Neural cell (in vitro differentiated cells): Measurements from ENCODE around the gene GRM3.

Source experiments
- EZH2 ChIP-seq: fragments of 200-600, 300-800 bp; shearing (Covaris generic), sonication (generic); IDR thresholded peaks from 2 replicates; pipeline ENCODE4 v1.6.1; 2014; ENCODE audit warnings: antibody characterized with exemption, low read length, borderline replicate concordance, mild to moderate bottlenecking; ENCODE audit not compliant: insufficient read depth, poor library complexity, severe bottlenecking
- POLR2AphosphoS5 ChIP-seq: IDR thresholded peaks from 2 replicates; pipeline ENCODE4 v1.6.1; 2012
- RAD21 ChIP-seq: fragments of 450-650 bp; conservative IDR thresholded peaks from 2 replicates; pipeline ENCODE4 v1.6.1; 2014; ENCODE audit warnings: antibody characterized with exemption, mild to moderate bottlenecking, moderate library complexity
- TAF1 ChIP-seq: IDR thresholded peaks from 2 replicates; pipeline ENCODE4 v1.6.1; 2012; ENCODE audit warnings: low read depth
- TF ChIP-seq, protein P1 (sequence below): fragments of 450-650 bp; IDR thresholded peaks from 2 replicates; pipeline ENCODE4 v1.5.1; 2014; ENCODE audit warnings: antibody characterized with exemption, mild to moderate bottlenecking, moderate library complexity; ENCODE audit not compliant: poor library complexity, severe bottlenecking

DNA sequence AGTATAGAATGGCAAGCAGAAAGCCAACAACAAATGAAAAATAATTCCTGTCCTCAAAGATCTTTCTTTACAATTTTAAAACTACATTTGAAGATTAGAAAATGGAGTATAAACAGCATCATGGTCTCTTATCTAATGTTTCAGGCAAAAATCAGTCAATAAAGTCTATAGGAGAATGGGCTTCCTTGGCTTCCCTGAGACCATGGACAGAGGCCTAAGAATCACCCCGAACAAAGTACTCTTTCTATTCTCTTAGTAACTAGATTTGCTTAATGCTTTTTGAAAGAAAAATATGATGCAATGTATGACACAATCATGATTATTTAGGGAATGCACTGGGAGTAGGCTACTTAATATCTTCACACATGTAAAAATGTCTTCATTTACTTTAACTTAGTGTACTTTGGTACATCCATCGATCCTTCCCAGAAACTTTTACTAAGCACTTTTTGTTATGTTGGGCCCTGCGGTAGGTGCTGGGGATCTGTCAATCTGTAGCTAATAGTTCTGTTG lies 17.3 kb downstream of the GRM3 start:
- no peak for TF ChIP-seq TAF1
- TF ChIP-seq, protein P1, sequence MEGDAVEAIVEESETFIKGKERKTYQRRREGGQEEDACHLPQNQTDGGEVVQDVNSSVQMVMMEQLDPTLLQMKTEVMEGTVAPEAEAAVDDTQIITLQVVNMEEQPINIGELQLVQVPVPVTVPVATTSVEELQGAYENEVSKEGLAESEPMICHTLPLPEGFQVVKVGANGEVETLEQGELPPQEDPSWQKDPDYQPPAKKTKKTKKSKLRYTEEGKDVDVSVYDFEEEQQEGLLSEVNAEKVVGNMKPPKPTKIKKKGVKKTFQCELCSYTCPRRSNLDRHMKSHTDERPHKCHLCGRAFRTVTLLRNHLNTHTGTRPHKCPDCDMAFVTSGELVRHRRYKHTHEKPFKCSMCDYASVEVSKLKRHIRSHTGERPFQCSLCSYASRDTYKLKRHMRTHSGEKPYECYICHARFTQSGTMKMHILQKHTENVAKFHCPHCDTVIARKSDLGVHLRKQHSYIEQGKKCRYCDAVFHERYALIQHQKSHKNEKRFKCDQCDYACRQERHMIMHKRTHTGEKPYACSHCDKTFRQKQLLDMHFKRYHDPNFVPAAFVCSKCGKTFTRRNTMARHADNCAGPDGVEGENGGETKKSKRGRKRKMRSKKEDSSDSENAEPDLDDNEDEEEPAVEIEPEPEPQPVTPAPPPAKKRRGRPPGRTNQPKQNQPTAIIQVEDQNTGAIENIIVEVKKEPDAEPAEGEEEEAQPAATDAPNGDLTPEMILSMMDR = no peak
- no peak for TF ChIP-seq EZH2
- no peak for TF ChIP-seq POLR2AphosphoS5
- TF ChIP-seq RAD21 = no peak
